ENCODE data around the gene ABCB7. TPM values are rescaled to one million over a fixed set of nuclear protein-coding genes. Genes with fewer than 3 reads are reported as not detected.

ABCB7 gene
- total RNA-seq = 22.5 and 23.4 TPM in 2 replicates

GRCh38 chrX:75155827-75156525 lies at the start of gene ABCB7:
ABCB7 (minus strand) TSS chrX:75156283; CDS start chrX:75156272, 11 bp downstream.

Other genes with a start within 250 kb of the ABCB7 start
- gene NEXMIF, start 230.8 kb downstream of the ABCB7 start, total RNA-seq = not detected in 2 replicates
- 8.0 and 14.2 TPM in 2 replicates for gene UPRT, start 117.8 kb upstream of the ABCB7 start, total RNA-seq